Spleen (tissue), 7 donors: ENCODE measurements around the gene OR2AG2.

Experiments used
- CTCF ChIP-seq, 11 experiments: fragments of 200-600 bp in 7 of 11; fragments of 450-650 bp in 4 of 11; sonication (generic) in 4 of 11; IDR thresholded peaks in 8 of 11; conservative IDR thresholded peaks in 3 of 11; 1 replicate in 7 of 11; 2 replicates in 4 of 11; pipeline versions ENCODE4 v1.4.0 to v1.8.0; 2016 to 2021; ENCODE audit warnings: antibody characterized with exemption in 11 of 11, inconsistent platforms in 4 of 11, mild to moderate bottlenecking in 1 of 11
- POLR2A ChIP-seq, 3 donors: fragments of 450-650 bp; IDR thresholded peaks; one replicate each; pipeline ENCODE4 v1.5.1; 2017; ENCODE audit warnings: antibody characterized with exemption in 3 of 3, mild to moderate bottlenecking in 1 of 3
- donor health status: DM: no; HTN: no; CAD: no; lungs with moderate emphysema.
- donor health status: DM: no; HTN: no; CAD: no.
- donor health status: DM: no; HTN: no; CAD: no.

- TF ChIP-seq CTCF (IDR thresholded peaks at IDR 0.05 in 8 of 11, conservative IDR thresholded peaks at IDR 0.05 in 3 of 11) (no peak), POLR2A (IDR thresholded peaks at IDR 0.05) (no peak)
These were observed 35.2 kb downstream of the OR2AG2 start for GRCh38 chr11:6736495-6737121.
